Stimulated activated CD4-positive, alpha-beta T cell treated with anti-CD3 and anti-CD28 coated beads, Interleukin-12 subunit alpha, Interleukin-12 subunit beta, amount 100 ng/mL, for 48 hours (primary cell): ENCODE results near the gene MSH3.
"Not testable (repeated sequence)": the region's sequence is repeated elsewhere in the genome, so short reads cannot be mapped to it uniquely, and the experiment has no call there.

Experiments
- DNase-seq, 3 donors: peaks; one replicate each; pipeline ENCODE4 v3.0.0-alpha.2; 2020; ENCODE audit warnings: low read depth in 2 of 3, low spot score in 1 of 3

Gene MSH3

DNA sequence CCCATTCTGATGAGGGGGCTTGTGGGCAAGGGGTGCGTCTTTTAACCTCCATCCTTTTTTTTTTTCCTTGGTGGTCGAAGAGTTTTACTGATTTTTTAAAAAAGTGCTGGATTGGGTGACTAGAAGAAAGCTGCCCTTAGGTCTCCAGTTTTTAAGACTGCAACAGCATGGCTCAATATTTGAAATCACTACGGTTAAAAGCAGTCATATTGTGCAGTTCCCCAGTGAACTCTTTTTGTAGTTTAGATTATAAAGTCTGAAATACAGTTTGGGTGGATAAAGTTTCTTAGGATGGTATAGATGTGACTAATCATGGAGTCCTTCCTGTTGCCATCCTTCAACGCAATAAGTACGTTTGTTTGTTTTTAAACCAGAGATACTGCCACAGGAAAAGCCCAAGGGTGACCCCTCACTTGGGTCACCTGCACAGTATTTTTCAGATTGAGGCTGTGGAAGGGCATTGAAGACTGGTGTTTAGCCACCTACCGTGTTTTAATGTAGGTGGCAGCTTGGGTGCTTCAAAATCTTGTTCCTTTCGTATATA lies 851 bp downstream of the MSH3 start:
- DNase-seq: no peak

DNA sequence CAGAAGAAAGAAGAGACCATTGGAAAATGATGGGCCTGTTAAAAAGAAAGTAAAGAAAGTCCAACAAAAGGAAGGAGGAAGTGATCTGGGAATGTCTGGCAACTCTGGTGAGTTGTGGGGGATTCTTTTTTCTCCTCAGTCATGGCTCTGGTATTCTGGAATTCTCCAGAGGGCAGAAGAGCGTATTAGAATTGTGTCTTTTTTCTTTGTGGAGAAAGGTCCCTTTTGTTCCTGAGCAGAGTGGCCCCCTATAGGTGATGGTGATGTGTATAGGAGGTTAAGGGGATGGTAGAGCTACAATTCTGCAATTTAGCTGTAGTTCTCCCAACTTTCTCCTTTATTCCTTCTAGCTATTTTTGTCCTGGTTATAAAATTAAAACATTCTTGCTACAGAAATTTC lies 2.0 kb downstream of the MSH3 start:
- DNase-seq: no peak

DNA sequence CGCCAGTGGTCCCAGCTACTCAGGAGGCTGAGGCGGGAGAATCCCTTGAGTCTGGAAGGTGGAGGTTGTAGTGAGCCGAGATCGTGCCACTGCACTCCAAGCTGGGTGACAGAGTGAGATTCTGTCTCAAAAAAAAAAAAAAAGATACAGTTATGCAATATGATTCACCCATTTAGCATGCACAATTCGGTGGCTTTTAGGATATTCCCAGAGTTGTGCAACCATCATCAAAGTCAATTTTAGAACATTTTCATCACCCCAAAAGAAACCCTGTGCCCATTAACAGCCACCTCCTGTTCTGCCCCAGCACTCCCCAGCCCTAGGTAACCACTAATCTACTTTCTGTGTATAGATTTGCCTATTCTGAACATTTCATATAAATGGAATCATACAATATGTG lies 4.7 kb downstream of the MSH3 start:
- DNase-seq: no peak

DNA sequence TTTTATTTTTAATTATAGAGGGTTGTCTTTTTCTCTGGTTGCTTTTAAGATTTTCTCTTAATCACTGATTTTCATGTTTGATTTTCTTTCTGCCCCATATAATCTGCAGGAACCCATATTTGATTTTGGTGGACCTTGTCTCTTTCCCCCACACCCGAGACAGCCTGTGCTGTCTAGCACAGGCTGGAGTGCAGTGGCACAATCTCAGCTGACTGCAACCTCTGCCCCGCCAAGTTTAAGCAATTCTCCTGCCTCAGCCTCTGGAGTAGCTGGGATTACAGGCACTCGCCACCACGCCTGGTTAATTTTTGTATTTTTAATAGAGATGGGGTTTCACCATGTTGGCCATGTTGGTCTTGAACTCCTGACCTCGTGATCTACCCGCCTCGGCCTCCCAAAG lies 6.2 kb downstream of the MSH3 start:
- DNase-seq: not testable (repeated sequence)

DNA sequence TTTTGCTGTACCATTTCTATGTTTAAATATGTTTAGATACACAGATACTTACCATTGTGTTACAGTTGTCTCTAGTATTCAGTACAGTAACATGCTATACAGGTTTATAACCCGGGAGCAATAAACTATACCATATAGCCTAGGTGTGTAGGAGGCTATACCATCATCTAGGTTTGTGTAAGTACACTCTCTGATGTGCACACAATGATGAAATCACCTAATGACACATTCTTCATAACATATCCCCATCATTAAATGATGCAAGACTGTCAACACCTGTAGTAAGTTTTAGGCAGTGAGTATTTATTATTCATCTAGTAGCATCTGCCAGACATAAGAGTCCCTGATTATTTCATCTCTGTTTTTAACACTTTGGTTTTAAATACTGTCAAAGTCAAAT lies 7.7 kb downstream of the MSH3 start:
- no peak for DNase-seq

DNA sequence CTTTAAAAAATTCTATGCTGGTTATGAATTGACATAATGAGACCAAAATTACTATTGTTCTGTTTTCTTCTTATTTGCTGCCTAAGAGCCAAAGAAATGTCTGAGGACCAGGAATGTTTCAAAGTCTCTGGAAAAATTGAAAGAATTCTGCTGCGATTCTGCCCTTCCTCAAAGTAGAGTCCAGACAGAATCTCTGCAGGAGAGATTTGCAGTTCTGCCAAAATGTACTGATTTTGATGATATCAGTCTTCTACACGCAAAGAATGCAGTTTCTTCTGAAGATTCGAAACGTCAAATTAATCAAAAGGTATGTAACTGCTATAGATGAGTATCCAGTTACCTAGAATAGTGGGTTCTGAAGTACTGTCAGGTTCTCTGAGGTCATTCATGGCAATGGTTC lies 10.6 kb downstream of the MSH3 start:
- DNase-seq: no peak

DNA sequence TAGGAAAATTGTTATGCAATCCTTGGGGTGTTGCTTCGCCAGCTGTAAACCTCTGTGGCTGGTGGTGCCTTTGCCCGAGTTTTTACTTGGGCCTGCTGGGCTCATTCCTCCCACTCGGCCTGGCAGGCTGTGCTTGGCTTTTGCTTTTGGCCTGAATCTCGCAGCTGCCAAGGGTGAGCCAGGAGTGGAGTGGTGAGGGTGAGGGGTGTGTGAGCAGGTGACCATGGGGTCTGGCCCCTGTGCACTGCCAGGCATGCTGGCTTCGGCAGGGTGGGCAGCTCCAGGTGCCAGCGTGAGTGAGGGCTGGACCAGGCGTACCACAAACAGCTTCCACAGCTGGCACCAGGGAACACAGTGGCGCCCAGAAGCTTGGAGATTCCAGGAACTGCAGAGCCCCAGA lies 12.9 kb downstream of the MSH3 start:
- no peak for DNase-seq

DNA sequence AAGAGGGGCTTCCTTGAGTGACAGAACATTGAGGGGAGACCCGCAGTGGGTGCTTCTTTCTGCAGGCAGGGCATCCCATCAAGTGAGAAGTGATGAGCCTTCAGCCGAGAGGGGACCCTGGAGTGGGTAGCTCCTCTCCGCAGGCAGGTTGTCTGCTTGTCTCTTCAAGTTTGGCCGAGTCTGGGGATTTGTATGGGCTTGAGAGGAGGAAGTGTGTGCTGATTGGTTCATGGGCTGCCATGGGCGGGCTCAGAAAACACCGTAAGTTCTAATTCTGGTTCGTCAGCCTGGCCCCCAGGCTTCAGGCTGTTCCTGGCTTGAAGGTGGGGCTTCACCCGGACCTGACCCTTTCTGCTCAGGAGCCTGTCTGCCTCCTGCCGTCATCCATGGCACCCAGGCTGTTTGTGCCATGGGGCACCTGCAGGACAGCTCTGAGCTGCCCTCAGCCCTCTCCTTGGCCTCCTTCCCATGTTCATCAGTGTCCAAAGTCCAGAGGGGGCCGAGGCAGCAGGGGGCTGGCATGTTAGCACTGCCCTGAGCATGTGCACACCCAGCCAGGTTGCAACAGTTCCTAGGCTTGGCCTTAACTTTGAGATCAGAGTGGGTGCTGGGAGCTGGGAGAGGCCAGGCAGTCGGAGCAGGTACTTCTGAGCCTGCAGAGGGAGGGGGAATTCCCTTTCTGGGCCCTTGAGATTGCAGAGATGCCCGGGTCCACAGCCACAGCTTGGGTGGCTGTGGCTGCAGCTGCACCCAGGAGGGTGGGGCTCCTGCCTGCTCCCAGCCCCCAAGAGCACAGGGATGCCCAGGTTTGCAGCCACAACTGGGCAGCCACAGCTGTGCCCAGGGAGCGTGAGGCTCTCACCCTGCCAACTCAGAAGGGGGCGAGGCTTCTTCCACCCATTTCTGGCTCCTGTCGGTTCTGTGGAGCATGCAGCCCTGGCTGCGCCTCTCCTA lies 13.8 kb downstream of the MSH3 start:
- no peak for DNase-seq

DNA sequence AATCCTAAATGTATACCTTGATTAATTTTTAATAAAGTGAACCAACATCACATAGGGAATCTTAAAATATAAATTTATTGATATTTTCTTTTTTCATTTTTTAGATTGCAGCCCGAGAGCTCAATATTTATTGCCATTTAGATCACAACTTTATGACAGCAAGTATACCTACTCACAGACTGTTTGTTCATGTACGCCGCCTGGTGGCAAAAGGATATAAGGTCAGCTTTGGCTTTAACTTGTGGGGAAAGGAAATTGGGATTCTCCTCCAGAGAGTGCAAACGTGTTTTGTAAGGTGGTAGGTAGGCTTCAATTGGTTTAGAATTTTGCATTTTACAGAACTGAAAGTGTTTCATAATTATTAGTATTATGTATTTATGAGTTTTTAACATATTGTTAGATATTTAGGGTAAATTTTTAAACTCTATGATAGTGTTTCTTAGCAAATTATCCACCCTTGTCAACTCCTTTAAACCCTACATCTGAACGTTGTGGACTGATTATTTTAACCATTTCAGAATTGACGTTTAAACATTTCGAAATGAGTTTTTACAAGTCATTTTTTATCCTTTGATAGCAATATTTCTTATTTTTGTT lies 17.8 kb downstream of the MSH3 start:
- peak; percentile 40 to 70 (median 61) for DNase-seq

DNA sequence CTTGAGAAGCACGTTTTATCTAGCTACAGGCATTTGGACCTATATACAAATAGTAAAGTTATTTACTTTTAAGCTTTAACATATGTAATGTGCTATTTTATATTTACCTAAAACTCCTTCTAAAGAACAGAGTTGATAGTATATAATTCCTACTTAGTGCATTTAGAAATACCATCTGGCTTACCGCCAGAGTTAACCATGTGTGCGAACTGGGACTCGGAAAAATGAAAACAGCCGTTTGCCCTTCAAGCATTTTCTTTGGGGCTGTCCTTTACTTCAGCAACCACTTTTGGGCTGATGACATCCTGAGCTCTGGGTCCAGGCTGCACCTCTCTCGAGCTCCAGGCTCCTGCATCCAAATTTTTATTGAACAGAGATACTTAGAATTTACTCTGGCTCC lies 22.3 kb downstream of the MSH3 start:
- no peak for DNase-seq

DNA sequence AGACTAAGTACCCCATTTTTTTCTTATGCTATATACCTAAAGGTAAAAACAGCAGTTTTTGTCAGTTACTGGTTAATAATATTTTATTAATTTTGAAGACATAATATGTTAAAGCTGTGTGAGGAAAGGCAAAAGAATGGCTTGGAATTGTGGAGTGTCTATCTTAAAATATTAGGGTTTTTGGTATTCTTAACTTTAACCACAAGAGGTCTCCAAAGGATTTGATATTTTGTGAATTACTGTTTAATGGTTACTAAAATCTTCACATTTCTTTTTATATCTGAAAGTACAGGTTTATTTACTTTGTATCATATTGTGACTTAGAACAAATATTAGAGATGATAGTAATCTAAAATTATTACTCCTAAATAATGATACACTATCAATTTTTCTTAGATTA lies 32.3 kb downstream of the MSH3 start:
- no peak for DNase-seq

DNA sequence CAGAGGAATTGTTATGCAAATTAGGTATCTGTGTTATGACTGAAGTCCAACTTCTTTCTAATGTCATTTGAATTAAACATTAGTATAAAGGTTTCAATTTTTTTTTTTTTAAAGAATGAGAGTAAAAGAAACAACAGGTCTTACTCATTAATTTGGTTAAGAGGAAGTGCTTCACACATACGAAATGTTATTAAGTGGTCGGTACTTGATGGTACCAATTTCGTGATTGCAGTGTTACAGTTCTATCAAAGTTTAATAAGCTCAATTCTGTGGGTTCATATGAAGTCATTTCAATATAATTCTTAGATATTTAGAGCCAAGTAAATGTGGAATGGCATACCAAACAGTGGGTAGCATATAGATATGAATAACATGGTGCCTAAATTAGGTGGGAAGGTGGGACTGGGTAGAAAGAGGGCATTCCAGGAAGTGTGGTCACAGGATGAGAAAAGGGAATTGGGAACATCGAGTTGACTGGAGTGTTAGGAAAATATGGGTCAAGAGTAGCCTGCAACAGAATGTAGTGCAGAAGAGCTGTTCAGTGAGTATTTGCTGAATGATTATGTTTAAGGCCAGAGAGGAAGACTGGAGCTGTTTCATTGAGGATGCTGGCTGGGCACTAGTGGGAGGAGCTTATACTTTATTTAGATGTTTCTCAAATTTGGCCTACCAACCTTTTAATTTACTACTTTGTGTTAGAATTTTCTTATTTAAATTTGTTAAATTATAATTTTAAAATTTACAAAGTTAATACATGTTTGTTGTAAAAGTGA lies 34.4 kb downstream of the MSH3 start:
- DNase-seq: no peak

DNA sequence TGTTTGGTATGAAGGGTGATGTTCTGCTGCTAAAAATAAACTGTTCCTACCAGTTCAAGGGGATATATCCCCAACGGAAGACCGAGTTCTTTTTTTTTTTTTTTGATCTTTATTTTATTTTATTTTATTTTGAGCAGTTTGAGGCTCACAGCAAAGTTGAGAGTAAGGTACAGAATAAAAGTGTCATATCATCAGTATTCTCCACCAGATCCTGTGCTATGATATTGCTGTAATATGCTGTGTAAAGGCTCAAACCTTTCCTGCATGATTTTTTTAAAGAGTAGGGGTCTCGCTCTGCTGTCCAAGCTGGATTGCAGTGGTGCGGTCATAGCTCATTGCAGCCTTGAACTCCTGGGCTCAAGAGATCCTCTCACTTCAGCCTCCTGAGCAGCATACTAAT lies 35.2 kb downstream of the MSH3 start:
- no peak for DNase-seq

DNA sequence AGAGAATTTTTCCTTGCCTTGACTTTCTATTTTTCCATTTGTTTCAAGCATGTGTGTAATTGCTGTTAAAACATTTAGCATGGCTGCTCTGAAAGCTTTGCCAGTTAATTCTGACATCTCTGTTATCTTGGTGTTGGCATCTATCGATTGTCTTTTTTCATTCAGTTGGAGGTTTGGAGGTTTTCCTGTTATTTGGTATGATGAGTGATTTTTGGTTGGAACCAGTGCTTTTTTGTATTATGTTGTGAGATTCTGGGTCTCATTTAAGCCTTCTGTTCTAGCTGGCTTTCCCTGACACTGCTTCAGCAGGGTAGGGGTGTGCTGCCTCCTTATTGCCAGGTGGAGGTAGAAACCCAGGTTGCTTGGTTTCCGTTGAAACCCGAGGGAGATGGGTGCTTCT lies 41.2 kb downstream of the MSH3 start:
- DNase-seq: no peak

DNA sequence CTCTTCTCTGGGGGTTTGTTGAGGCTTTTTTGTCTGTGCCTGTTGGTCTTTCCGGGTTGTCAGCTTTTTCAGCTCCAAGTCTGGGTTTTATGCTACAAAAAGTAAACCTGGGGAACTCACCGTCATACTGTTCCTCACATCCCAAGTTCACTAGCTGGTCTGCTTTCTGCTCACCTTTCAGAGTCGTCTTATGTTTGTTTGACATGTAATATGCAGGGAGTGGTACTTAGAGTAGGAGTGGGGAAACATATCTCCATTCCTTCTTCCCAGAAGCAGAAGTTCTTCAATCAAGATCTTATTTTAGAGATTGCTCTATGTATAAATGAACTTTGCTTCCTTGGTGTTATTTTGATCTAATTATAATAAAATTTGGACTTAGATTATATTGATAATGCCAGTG lies 42.0 kb downstream of the MSH3 start:
- DNase-seq: no peak

DNA sequence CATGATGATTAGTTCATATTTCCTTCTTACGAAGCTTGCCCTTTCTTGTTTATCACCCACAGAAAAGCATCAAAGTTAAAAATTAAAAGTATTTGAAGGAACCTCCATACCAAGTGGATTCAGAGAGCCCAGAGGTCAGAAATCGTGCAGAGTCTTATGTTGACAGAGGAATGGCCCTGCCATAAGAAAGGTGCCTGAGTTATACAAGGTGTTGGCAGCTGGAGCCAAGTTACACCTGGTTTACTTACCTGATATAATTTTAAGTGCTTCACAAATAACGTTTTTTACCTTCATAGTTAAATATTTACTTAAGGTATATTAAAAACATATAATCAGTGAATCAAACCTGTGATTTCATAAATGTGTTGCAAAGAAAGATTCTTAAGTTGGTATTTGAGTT lies 42.6 kb downstream of the MSH3 start:
- DNase-seq: no peak

DNA sequence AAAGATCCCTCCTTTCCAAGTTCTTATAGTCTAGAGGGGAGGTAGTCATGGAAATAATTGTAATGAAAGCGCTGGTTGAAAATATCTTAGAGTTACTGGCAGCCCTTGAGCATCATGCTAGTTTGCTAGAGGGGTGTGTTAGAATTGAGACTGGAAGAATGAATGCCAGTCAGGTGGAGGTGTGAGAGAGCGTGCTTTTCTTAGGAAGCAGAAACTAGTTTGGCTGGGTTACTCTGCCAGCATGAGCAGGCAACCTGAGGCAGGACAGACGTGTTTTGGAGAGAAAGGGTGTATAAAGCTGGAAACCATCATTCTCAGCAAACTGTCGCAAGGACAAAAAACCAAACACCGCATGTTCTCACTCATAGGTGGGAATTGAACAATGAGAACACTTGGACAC lies 43.9 kb downstream of the MSH3 start:
- DNase-seq: no peak

DNA sequence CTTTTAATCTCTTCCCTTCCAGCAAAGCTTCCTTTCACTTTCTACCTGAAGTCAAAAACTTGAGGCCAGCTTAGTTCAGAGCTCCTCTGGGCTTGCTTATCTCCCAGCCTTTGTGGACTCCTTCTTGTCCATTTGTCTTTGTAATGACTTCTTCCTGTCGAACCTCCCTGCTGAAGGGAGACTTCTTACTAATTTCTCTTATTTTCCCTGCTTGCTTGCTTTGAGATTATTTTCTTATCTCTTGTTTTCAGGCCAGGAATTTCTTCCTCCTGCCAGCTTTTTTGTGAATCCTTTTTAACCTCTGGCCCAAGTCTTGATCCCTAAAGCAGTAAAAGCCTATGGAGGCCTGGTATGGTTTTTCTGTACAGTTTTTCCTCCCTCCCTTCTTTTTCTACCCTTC lies 47.1 kb downstream of the MSH3 start:
- no peak for DNase-seq

DNA sequence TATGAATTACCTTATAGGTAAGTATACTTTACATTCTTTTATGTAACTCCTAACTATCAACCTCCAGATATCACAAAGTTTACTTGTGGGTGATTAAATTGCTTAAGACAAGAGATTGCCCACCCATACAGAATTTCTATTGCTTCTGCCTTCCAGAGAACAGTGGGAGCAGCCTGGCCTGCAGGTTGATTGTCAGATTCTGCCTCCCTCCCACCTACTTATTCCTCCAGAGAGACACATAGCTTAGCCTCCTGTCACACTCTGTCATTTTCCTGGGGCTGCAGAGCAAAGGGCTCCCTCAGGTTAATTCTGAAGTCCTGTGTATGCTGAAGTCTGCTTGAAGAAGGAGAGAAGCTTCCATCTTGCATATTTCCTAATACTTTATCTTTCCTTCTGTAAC lies 48.8 kb downstream of the MSH3 start:
- no peak for DNase-seq

DNA sequence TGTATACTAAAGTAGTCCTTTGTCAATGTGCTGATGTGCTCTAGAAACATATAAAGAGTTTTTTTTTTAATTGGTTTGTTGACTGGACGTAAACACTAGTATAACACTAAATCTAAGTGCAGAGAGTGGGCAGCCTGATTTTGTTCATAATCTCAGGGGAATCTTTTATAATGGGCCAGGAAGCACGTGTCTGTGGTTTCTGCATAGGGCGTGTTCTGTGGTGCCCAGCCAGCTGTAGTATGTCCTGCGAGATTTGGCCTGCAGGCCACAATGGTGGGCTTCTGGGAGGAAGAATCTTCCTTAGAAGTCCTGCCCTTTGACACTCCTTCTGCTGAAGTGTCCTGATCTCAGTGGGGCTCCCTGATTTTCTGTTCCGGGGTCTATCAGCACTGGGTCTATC lies 49.3 kb downstream of the MSH3 start:
- no peak for DNase-seq

DNA sequence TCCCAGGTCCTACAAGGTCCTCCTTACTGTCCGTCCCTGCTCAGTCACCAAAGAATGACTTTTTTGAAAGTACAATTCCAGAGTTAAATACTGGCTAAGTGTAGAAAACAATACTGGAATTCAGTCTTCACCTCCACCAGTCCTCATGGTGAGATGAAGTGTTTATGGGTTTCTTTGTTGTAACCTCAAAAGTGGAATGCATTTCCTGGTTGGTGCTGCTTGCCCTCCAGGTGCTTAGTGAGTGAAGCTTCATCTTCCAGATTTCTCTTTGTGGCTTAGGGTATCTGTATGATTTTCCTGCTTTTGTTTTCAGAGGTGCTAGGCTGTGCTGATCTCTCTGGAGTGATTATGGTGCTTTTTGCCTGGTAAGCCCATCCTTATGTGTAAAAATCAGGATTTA lies 49.8 kb downstream of the MSH3 start:
- DNase-seq: no peak
